Measurements from ENCODE around the gene HTR2A.
"Not testable (repeated sequence)": the region's sequence is repeated elsewhere in the genome, so short reads cannot be mapped to it uniquely, and the experiment has no call there.

DNA sequence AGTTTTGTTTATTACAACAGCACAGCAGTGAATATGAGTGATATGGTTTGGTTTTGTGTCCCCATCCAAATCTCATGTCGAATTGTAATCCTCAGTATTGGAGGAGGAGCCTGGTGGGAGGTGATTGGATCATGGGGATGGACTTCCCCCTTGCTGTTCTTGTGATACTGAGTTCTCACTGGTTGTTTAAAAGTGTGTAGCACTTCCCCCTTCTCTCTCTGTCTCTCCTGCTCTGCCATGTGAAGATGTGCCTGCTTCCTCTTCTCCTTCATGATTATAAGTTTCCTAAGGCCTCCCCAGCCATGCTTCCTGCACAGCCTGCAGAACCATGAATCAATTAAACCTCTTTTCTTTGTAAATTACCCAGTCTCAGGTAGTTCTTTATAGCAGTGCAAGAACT, 91.9 kb downstream of the HTR2A start:
- not testable (repeated sequence) for TF ChIP-seq EZH2phosphoT487 (IDR thresholded peaks at IDR 0.05; ENCODE audit: low read length)
- TF ChIP-seq, protein P1, sequence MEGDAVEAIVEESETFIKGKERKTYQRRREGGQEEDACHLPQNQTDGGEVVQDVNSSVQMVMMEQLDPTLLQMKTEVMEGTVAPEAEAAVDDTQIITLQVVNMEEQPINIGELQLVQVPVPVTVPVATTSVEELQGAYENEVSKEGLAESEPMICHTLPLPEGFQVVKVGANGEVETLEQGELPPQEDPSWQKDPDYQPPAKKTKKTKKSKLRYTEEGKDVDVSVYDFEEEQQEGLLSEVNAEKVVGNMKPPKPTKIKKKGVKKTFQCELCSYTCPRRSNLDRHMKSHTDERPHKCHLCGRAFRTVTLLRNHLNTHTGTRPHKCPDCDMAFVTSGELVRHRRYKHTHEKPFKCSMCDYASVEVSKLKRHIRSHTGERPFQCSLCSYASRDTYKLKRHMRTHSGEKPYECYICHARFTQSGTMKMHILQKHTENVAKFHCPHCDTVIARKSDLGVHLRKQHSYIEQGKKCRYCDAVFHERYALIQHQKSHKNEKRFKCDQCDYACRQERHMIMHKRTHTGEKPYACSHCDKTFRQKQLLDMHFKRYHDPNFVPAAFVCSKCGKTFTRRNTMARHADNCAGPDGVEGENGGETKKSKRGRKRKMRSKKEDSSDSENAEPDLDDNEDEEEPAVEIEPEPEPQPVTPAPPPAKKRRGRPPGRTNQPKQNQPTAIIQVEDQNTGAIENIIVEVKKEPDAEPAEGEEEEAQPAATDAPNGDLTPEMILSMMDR (IDR thresholded peaks at IDR 0.05; ENCODE audit: low read length), result not testable (repeated sequence)

Measured in MM.1S (cell line).